HCT116 (cell line): ENCODE data around the gene TVP23A. TPM values are rescaled to one million over a fixed set of nuclear protein-coding genes. Genes with fewer than 3 reads are reported as not detected.

Experiments used
- ATAC-seq: fragments of 200-7000 bp; cut with Tn5 transposase; 2 replicates; pipeline ENCODE4 v1.9.1; 2020; ENCODE audit warnings: mild to moderate bottlenecking, moderate library complexity
- BruUV-seq: library from RNA; stranded (reverse); fragments of 400-500 nt; replicated peaks from 2 replicates; lab custom pipeline; 2021; lab: Mats Ljungman, UMichigan
- CTCF ChIA-PET: fragments of 300-600 bp; sonication (Branson Sonifier 250); formaldehyde crosslinking; loops from one replicate; lab custom pipeline; 2021; ENCODE audit warnings: antibody characterized with exemption; lab: Charles Lee
- POLR2A ChIA-PET: fragments of 300-600, 350-600 bp; sonication (Branson Sonifier 250); formaldehyde crosslinking; loops from one replicate; lab custom pipeline; 2021; ENCODE audit warnings: antibody characterized with exemption; lab: Charles Lee
- RAD21 ChIA-PET, 2 experiments: fragments of 300-600 bp; sonication (Branson Sonifier 250); formaldehyde crosslinking; loops; one replicate each; lab custom pipeline; 2023; ENCODE audit warnings: low total read pairs in 2 of 2; ENCODE audit not compliant: uncharacterized antibody in 2 of 2, unreplicated experiment in 2 of 2, low non-redundant PET in 1 of 2; lab: Charles Lee
- DNase-seq: peaks from one replicate; pipeline ENCODE4 v3.0.0-alpha.2; 2010; ENCODE audit warnings: low read depth, low spot score
- H2AFZ ChIP-seq: fragments of 200-600 bp; shearing (Covaris generic), sonication (generic); 2 replicates; pipeline ENCODE4 v1.6.1; 2017; ENCODE audit warnings: low read depth, mixed run types, mixed read lengths, antibody characterized with exemption, low read length; ENCODE audit not compliant: poor library complexity, severe bottlenecking
- H3K27ac ChIP-seq: 2 replicates; pipeline ENCODE4 v1.5.1; 2012; ENCODE audit warnings: low read depth, low read length
- H3K27me3 ChIP-seq: fragments of 200-600 bp; sonication (generic); 2 replicates; pipeline ENCODE4 v1.6.1; 2016; ENCODE audit warnings: mixed run types, low read length, mixed read lengths; ENCODE audit not compliant: insufficient read depth
- H3K36me3 ChIP-seq, 2 experiments: fragments of 200-500 bp in 1 of 2; fragments of 200-600 bp in 1 of 2; sonication (Bioruptor generic) in 1 of 2; sonication (generic) in 1 of 2; 2 replicates each; pipeline versions ENCODE4 v1.5.1 to v1.6.1; 2014 to 2016; ENCODE audit warnings: low read length in 2 of 2, inconsistent platforms in 1 of 2, mixed read lengths in 1 of 2, mixed run types in 1 of 2; ENCODE audit not compliant: insufficient read depth in 2 of 2, control insufficient read depth in 1 of 2
- H3K4me1 ChIP-seq, 2 experiments: fragments of 200-600 bp in 1 of 2; sonication (generic) in 1 of 2; 2 replicates each; pipeline versions ENCODE4 v1.5.1 to v1.6.1; 2012 to 2017; ENCODE audit warnings: low read length in 2 of 2, inconsistent platforms in 1 of 2, mild to moderate bottlenecking in 1 of 2, mixed read lengths in 1 of 2, mixed run types in 1 of 2, moderate library complexity in 1 of 2; ENCODE audit not compliant: insufficient read depth in 2 of 2, control insufficient read depth in 1 of 2
- H3K4me2 ChIP-seq: fragments of 200-600 bp; sonication (generic); 2 replicates; pipeline ENCODE4 v1.6.1; 2017; ENCODE audit warnings: mixed run types, low read length, mixed read lengths
- H3K4me3 ChIP-seq, 2 experiments: fragments of 200-600 bp in 1 of 2; sonication (generic) in 1 of 2; replicated peaks in 1 of 2; 2 replicates each; pipeline ENCODE4 v1.5.1; 2011 to 2016; ENCODE audit warnings: low read length in 2 of 2, control low read depth in 1 of 2, low read depth in 1 of 2, mild to moderate bottlenecking in 1 of 2, mixed read lengths in 1 of 2, mixed run types in 1 of 2
- H3K79me2 ChIP-seq: fragments of 200-600 bp; sonication (generic); 2 replicates; pipeline ENCODE4 v1.6.1; 2017; ENCODE audit warnings: mild to moderate bottlenecking, mixed run types, low read length, moderate library complexity, mixed read lengths; ENCODE audit not compliant: insufficient read depth
- H3K9ac ChIP-seq: fragments of 200-600 bp; sonication (generic); 2 replicates; pipeline ENCODE4 v1.6.1; 2016; ENCODE audit warnings: low read length, mixed read lengths
- H3K9me2 ChIP-seq: fragments of 200-600 bp; sonication (generic), shearing (Covaris generic); 2 replicates; pipeline ENCODE4 v1.6.1; 2017; ENCODE audit warnings: mixed run types, mild to moderate bottlenecking, moderate library complexity; ENCODE audit not compliant: insufficient read depth
- H3K9me3 ChIP-seq, 2 experiments: fragments of 200-500 bp in 1 of 2; fragments of 200-600 bp in 1 of 2; sonication (Bioruptor generic) in 1 of 2; sonication (generic) in 1 of 2; 2 replicates each; pipeline ENCODE4 v1.6.1; 2014 to 2017; ENCODE audit warnings: low read length in 2 of 2, mixed read lengths in 2 of 2, inconsistent platforms in 1 of 2, low read depth in 1 of 2, mild to moderate bottlenecking in 1 of 2, mixed run types in 1 of 2, moderate library complexity in 1 of 2; ENCODE audit not compliant: control insufficient read depth in 1 of 2, insufficient read depth in 1 of 2
- H4K20me1 ChIP-seq: fragments of 200-600 bp; sonication (generic), shearing (Covaris generic); 2 replicates; pipeline ENCODE4 v1.6.1; 2017; ENCODE audit warnings: mixed run types, mild to moderate bottlenecking, moderate library complexity; ENCODE audit not compliant: insufficient read depth
- CBX3 ChIP-seq: IDR thresholded peaks from 2 replicates; pipeline ENCODE4 v1.6.1; 2012; ENCODE audit warnings: low read depth
- CEBPB ChIP-seq: IDR thresholded peaks from 2 replicates; pipeline ENCODE4 v1.6.1; 2012; ENCODE audit warnings: low read depth
- EGR1 ChIP-seq: IDR thresholded peaks from 2 replicates; pipeline ENCODE4 v1.6.1; 2012; ENCODE audit warnings: low read depth
- ELF1 ChIP-seq: IDR thresholded peaks from 2 replicates; pipeline ENCODE4 v1.6.1; 2012; ENCODE audit warnings: low read depth, borderline replicate concordance
- EZH2 ChIP-seq: fragments of 200-600 bp; sonication (generic); IDR thresholded peaks from 2 replicates; pipeline ENCODE4 v1.6.1; 2017; ENCODE audit warnings: antibody characterized with exemption, mixed run types
- FOSL1 ChIP-seq: IDR thresholded peaks from 2 replicates; pipeline ENCODE4 v1.6.1; 2012; ENCODE audit warnings: low read depth
- POLR2AphosphoS5 ChIP-seq: IDR thresholded peaks from 2 replicates; pipeline ENCODE4 v1.6.1; 2011; ENCODE audit warnings: mild to moderate bottlenecking, low read depth, low read length, moderate library complexity
- SIN3A ChIP-seq: IDR thresholded peaks from 2 replicates; pipeline ENCODE4 v1.6.1; 2012; ENCODE audit warnings: low read depth
- SP1 ChIP-seq: IDR thresholded peaks from 2 replicates; pipeline ENCODE4 v1.6.1; 2012; ENCODE audit warnings: low read depth
- SRF ChIP-seq: IDR thresholded peaks from 2 replicates; pipeline ENCODE4 v1.6.1; 2012; ENCODE audit warnings: low read depth
- ZFX ChIP-seq: fragments of 450-650 bp; IDR thresholded peaks from 2 replicates; pipeline ENCODE4 v1.6.1; 2017
- intact Hi-C: fragments of 100-400 bp; cut with micrococcal nuclease; formaldehyde crosslinking; loops from 2 replicates; pipeline ENCODE4 v1.10.0; 2022
- total RNA-seq: library from RNA; stranded (reverse); gene quantifications from one replicate; pipeline ENCODE4 v1.2.1, GENCODE V29; 2021; ENCODE audit not compliant: unreplicated experiment
- TF ChIP-seq, protein P1 (sequence below): IDR thresholded peaks from 2 replicates; pipeline ENCODE4 v1.6.1; 2012
- TF ChIP-seq, protein P2 (sequence below): IDR thresholded peaks from 2 replicates; pipeline ENCODE4 v1.6.1; 2012; ENCODE audit warnings: low read depth
- TF ChIP-seq, protein P3 (sequence below), 3 experiments: fragments of 200-600 bp in 1 of 3; sonication (generic) in 1 of 3; IDR thresholded peaks in 2 of 3; conservative IDR thresholded peaks in 1 of 3; 2 replicates each; pipeline ENCODE4 v1.5.1; 2012 to 2017; ENCODE audit warnings: low read depth in 2 of 3, low read length in 2 of 3, antibody characterized with exemption in 1 of 3, borderline replicate concordance in 1 of 3, control low read depth in 1 of 3, mild to moderate bottlenecking in 1 of 3, mixed read lengths in 1 of 3, mixed run types in 1 of 3, moderate library complexity in 1 of 3; ENCODE audit not compliant: insufficient read depth in 1 of 3
- TF ChIP-seq, protein P4 (sequence below): IDR thresholded peaks from 2 replicates; pipeline ENCODE4 v1.6.1; 2011; ENCODE audit warnings: mild to moderate bottlenecking, low read length, moderate library complexity; ENCODE audit not compliant: insufficient replicate concordance; ENCODE audit errors: extremely low read depth

TVP23A gene
- total RNA-seq, 1 experiment from 2014 or later: not detected

DNA sequence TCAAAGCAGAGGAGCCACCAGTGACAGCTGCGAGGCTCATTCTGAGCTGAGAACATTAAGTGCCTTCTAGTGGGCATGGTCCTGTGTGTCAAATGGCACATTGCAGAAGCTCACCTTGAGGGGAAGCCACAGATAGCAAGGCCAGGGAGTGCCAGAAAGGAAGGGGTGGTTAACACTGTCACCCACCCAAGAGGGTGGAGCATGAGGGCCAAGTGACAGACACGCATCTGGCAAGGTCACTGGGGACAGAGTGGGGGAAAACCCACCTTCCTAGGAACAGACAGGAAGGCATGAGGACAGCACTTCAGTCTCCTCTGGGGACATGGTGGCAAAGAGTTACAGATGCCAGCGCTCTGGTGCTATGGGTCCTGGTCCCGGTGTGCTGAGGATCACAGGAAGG is 52.8 kb downstream of the TVP23A start:
- Histone ChIP-seq H3K4me3 (no peak overlapping the region), H3K27ac (no peak overlapping the region), H3K9me2 (no peaks in the 10 kb centered on the region), H3K4me1 (no peaks in the 10 kb centered on the region), H3K36me3 (peaks cover 0 to 4% of the 10 kb centered on the region in 2 experiments; a peak in 1 of 4 replicates), H4K20me1 (no peaks in the 10 kb centered on the region), H3K27me3 (no peaks in the 10 kb centered on the region), H3K9ac (no peak overlapping the region), H3K79me2 (no peaks in the 10 kb centered on the region), H3K9me3 (no peaks in the 10 kb centered on the region), H3K4me2 (no peak overlapping the region), H2AFZ (no peak overlapping the region)
- no peak for DNase-seq
- no peak for ATAC-seq
- ChIA-PET CTCF (no interaction called here), RAD21 (no interaction called here), POLR2A (no interaction called here)
- intact Hi-C loops: no loop called here
- no peak for TF ChIP-seq SRF
- TF ChIP-seq, protein P1, sequence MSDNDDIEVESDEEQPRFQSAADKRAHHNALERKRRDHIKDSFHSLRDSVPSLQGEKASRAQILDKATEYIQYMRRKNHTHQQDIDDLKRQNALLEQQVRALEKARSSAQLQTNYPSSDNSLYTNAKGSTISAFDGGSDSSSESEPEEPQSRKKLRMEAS: no peak
- no peak for TF ChIP-seq CBX3
- no peak for TF ChIP-seq POLR2AphosphoS5
- TF ChIP-seq ELF1: no peak
- TF ChIP-seq FOSL1: no peak
- TF ChIP-seq CEBPB: no peak
- BruUV-seq: no TSS peak

DNA sequence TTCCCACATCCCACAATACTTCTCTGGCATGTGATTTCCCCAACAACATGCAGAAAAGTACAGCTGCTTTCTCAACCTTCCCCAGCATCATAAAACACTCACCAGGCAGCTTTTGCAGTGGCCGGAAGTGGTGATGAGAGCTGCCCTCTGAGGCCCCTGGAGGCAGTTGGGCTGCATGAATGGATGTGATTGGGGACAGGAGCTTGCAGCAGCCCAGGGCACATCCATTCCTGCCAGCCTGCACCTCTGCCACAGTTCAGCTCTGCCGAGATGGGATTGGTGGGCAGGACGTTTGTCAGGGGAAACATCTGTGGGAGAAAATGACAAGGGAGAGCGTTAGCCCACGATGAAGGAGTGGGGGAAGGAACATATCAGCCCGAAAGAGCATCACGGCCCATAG is 55.1 kb downstream of the TVP23A start:
- DNase-seq: no peak
- H3K79me2 ChIP-seq: no peaks in the 10 kb centered on the region
- H4K20me1 ChIP-seq: no peaks in the 10 kb centered on the region
- intact Hi-C loops: no loop called here
- H2AFZ ChIP-seq: no peak overlapping the region
- TF ChIP-seq EZH2 (no peak), ZFX (no peak), ELF1 (no peak), SP1 (no peak), CEBPB (no peak), EGR1 (no peak), SIN3A (no peak), CBX3 (no peak)
- TF ChIP-seq, protein P2, sequence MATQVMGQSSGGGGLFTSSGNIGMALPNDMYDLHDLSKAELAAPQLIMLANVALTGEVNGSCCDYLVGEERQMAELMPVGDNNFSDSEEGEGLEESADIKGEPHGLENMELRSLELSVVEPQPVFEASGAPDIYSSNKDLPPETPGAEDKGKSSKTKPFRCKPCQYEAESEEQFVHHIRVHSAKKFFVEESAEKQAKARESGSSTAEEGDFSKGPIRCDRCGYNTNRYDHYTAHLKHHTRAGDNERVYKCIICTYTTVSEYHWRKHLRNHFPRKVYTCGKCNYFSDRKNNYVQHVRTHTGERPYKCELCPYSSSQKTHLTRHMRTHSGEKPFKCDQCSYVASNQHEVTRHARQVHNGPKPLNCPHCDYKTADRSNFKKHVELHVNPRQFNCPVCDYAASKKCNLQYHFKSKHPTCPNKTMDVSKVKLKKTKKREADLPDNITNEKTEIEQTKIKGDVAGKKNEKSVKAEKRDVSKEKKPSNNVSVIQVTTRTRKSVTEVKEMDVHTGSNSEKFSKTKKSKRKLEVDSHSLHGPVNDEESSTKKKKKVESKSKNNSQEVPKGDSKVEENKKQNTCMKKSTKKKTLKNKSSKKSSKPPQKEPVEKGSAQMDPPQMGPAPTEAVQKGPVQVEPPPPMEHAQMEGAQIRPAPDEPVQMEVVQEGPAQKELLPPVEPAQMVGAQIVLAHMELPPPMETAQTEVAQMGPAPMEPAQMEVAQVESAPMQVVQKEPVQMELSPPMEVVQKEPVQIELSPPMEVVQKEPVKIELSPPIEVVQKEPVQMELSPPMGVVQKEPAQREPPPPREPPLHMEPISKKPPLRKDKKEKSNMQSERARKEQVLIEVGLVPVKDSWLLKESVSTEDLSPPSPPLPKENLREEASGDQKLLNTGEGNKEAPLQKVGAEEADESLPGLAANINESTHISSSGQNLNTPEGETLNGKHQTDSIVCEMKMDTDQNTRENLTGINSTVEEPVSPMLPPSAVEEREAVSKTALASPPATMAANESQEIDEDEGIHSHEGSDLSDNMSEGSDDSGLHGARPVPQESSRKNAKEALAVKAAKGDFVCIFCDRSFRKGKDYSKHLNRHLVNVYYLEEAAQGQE: no peak
- TF ChIP-seq, protein P3, sequence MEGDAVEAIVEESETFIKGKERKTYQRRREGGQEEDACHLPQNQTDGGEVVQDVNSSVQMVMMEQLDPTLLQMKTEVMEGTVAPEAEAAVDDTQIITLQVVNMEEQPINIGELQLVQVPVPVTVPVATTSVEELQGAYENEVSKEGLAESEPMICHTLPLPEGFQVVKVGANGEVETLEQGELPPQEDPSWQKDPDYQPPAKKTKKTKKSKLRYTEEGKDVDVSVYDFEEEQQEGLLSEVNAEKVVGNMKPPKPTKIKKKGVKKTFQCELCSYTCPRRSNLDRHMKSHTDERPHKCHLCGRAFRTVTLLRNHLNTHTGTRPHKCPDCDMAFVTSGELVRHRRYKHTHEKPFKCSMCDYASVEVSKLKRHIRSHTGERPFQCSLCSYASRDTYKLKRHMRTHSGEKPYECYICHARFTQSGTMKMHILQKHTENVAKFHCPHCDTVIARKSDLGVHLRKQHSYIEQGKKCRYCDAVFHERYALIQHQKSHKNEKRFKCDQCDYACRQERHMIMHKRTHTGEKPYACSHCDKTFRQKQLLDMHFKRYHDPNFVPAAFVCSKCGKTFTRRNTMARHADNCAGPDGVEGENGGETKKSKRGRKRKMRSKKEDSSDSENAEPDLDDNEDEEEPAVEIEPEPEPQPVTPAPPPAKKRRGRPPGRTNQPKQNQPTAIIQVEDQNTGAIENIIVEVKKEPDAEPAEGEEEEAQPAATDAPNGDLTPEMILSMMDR (IDR thresholded peaks at IDR 0.05 in 2 of 3, conservative IDR thresholded peaks at IDR 0.05 in 1 of 3; ENCODE audit: borderline replicate concordance in 1 of 3, insufficient read depth in 1 of 3, low read depth in 2 of 3, low read length in 2 of 3): no peak
- TF ChIP-seq, protein P4, sequence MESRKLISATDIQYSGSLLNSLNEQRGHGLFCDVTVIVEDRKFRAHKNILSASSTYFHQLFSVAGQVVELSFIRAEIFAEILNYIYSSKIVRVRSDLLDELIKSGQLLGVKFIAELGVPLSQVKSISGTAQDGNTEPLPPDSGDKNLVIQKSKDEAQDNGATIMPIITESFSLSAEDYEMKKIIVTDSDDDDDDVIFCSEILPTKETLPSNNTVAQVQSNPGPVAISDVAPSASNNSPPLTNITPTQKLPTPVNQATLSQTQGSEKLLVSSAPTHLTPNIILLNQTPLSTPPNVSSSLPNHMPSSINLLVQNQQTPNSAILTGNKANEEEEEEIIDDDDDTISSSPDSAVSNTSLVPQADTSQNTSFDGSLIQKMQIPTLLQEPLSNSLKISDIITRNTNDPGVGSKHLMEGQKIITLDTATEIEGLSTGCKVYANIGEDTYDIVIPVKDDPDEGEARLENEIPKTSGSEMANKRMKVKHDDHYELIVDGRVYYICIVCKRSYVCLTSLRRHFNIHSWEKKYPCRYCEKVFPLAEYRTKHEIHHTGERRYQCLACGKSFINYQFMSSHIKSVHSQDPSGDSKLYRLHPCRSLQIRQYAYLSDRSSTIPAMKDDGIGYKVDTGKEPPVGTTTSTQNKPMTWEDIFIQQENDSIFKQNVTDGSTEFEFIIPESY: no peak
- no peaks in the 10 kb centered on the region for H3K27me3 ChIP-seq
- CTCF ChIA-PET: no interaction called here
- RAD21 ChIA-PET: no interaction called here
- H3K9me2 ChIP-seq: no peaks in the 10 kb centered on the region
- no peak for ATAC-seq
- BruUV-seq: no TSS peak
- peaks cover 4 to 7% of the 10 kb centered on the region in 2 experiments; a peak in 3 of 4 replicates for H3K36me3 ChIP-seq
- no peak overlapping the region for H3K4me2 ChIP-seq
- H3K9me3 ChIP-seq: no peaks in the 10 kb centered on the region
- no peak overlapping the region for H3K4me3 ChIP-seq
- no peaks in the 10 kb centered on the region for H3K4me1 ChIP-seq
- POLR2A ChIA-PET: no interaction called here
- H3K27ac ChIP-seq: no peak overlapping the region
- H3K9ac ChIP-seq: no peak overlapping the region
